A172 (cell line): ENCODE results near the gene SWAP70. TPM values are rescaled to one million over a fixed set of nuclear protein-coding genes. Genes with fewer than 3 reads are reported as not detected.

Experiments used
- DNase-seq: peaks from one replicate; pipeline ENCODE4 v3.0.0-alpha.2; 2015; ENCODE audit warnings: low spot score
- total RNA-seq: library from RNA; depleted of rRNA; stranded (reverse); fragments of >200 nt; shearing (Covaris generic); gene quantifications from 2 replicates; pipeline ENCODE4 v1.2.3, GENCODE V29; 2014

Gene SWAP70
- total RNA-seq, 1 experiment from 2014 or later = 54.7 TPM

- no peak for DNase-seq
Measured at GRCh38 chr11:9651899-9652748, 11.8 kb upstream of the SWAP70 start.

- no peak for DNase-seq
Measured at GRCh38 chr11:9653871-9654270, 10.0 kb upstream of the SWAP70 start.

- no peak for DNase-seq
Measured at GRCh38 chr11:9656864-9657263, 7.0 kb upstream of the SWAP70 start.

GRCh38 chr11:9657531-9657930 is 6.3 kb upstream of the SWAP70 start:
- no peak for DNase-seq

GRCh38 chr11:9660886-9661285 is 3.0 kb upstream of the SWAP70 start:
- peak; percentile 30 for DNase-seq

- DNase-seq = no peak
Measured at GRCh38 chr11:9662273-9662672, 1.6 kb upstream of the SWAP70 start.

- DNase-seq = peak; percentile 46
Measured at GRCh38 chr11:9664276-9665171, 647 bp downstream of the SWAP70 start.

GRCh38 chr11:9665749-9666148 is 1.9 kb downstream of the SWAP70 start:
- no peak for DNase-seq

- DNase-seq = no peak
Measured at GRCh38 chr11:9669954-9670353, 6.1 kb downstream of the SWAP70 start.

GRCh38 chr11:9672288-9672916 is 8.5 kb downstream of the SWAP70 start:
- DNase-seq = no peak

GRCh38 chr11:9672918-9673317 is 9.0 kb downstream of the SWAP70 start:
- no peak for DNase-seq

GRCh38 chr11:9675691-9676090 is 11.8 kb downstream of the SWAP70 start:
- DNase-seq = no peak

- DNase-seq = no peak
Measured at GRCh38 chr11:9677951-9678350, 14.1 kb downstream of the SWAP70 start.

GRCh38 chr11:9678576-9678975 is 14.7 kb downstream of the SWAP70 start:
- DNase-seq = no peak

- no peak for DNase-seq
Measured at GRCh38 chr11:9680028-9680427, 16.2 kb downstream of the SWAP70 start.

GRCh38 chr11:9681583-9682372 is 17.9 kb downstream of the SWAP70 start:
- no peak for DNase-seq

GRCh38 chr11:9687711-9688477 is 24.0 kb downstream of the SWAP70 start:
- no peak for DNase-seq

GRCh38 chr11:9688716-9689511 is 25.0 kb downstream of the SWAP70 start:
- DNase-seq = peak; percentile 82

GRCh38 chr11:9689721-9690120 is 25.8 kb downstream of the SWAP70 start:
- no peak for DNase-seq

GRCh38 chr11:9691865-9692264 is 28.0 kb downstream of the SWAP70 start:
- peak; percentile 46 for DNase-seq
